Stimulated activated CD8-positive, alpha-beta memory T cell treated with anti-CD3 and anti-CD28 coated beads, Interleukin-2, amount 100 ng/mL, for 48 hours (primary cell): Measurements from ENCODE around the gene UBA1.

ENCODE experiments used
- DNase-seq, 2 donors: peaks; one replicate each; pipeline ENCODE4 v3.0.0-alpha.2; 2020; ENCODE audit warnings: low read depth in 2 of 2

UBA1 gene

DNA sequence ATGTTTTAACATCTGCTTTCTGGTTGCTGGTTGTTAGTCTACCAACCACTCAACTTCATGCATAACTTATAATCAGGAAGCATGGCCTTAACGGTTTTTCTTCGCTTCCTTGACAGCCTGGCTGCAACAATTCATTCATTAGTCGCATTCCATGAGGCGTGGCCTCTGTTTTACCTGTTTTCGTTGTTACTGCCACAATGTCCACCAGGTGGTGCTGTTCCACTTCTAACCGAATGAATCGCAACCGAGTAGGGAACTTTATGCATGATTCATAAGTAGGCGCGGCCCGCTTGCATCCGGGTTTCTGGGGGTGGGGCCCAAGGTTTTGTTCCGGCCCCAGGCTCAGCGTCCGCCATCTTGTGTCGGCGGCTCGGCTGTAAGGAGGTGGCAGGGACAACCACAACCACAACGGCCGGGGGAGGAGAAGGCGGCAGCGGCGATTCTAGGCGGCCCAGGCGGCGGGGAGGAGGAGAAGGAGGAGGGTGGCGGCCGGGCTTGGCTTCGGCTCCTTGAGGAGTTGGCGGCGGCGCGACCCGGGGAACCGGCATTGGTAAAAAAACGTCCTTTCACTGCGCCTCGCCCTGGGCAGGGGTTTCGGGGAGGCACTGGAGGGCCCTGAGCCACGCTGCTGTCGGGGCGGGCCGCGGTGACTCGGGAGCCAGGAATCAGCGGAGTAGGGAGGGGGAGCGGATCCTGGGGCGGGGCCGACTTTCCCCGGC is at the start of gene UBA1:
UBA1 (plus strand) TSS at position 355 of the 719 bp plus-strand sequence. CDS start 4,974 bp downstream, outside the sequence.
- DNase-seq: peak; percentile 78 to 92

DNA sequence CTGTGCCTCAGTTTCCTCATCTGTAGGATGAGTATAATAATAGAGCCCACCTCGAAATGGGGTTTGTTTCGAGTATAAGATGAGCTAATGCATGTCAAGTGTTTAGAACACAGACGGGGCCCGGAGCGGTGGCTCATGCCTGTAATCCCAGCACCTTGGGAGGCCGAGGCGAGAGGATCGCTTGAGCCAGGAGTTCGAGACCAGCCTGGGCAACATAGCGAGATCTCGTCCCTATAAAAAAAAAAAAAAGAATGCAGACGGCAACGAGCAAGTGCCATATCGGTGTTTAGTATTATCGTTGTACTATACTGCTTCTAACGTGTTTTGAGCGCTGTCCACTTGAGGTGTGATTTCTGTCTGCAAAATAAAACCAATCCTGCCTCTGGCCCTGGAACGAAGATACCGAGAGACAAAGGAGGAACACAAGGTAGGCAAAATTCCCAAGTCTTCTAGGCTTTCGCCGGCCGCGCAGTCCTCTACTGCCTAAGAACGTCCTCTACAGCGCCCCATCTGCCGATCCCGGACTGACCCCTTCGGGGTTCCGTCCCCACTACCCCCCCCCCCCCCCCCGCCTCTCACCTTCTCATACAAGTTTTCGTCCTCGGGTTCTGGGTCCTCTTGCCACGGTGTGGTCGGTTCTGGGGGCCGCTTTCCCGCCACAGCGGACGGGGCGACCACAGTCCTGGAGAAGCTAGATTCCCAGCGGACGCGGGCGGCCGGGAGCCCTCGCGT is 49.6 kb upstream of the UBA1 start:
- DNase-seq: peak in 1 of 2 donors; percentile 4

DNA sequence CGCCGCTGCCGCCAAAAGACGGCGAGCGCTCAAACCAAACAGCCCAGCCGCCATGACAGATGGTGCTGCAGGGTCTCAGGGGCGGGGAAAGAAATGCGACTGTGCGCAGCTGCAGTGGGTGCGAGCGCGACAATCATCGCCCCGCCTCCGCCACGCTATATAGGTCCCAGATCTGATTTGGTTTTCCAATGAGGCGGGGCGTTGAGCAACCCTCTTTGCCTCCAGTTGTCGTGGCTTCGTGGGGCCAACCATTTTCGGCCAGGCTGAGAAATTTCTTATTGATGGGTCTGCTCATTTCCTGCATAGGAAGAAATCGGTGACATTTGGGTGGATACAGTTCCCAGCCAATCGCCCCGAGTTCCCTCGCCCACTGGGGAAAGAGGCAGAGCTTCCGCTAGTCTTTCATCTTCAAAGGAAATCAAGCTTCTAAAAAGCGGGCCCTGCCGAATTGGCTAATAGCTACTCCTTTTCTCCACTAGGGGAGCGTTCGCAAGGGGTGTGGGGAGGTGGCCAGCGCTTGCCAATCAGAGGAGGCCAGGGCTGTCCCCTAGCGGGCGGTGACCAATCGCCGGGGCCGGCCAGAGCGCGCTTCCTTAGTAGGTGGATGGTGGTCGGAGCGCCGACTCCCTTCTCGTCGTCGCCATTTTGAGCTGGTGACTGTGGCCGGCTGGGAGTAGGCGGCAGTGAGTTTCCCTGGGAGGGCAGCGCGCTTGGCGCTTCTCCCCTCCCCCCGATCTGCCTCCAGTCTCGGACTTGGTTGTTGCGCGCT is 48.8 kb upstream of the UBA1 start, which contains the start of the genes NDUFB11 and RBM10:
NDUFB11 (minus strand) TSS at position 77 of the 769 bp plus-strand sequence; CDS start at position 54, 23 bp downstream.
RBM10 (plus strand) TSS at position 596 of the 769 bp plus-strand sequence. CDS start 2,261 bp downstream, outside the sequence.
- DNase-seq: peak; percentile 74 to 82

DNA sequence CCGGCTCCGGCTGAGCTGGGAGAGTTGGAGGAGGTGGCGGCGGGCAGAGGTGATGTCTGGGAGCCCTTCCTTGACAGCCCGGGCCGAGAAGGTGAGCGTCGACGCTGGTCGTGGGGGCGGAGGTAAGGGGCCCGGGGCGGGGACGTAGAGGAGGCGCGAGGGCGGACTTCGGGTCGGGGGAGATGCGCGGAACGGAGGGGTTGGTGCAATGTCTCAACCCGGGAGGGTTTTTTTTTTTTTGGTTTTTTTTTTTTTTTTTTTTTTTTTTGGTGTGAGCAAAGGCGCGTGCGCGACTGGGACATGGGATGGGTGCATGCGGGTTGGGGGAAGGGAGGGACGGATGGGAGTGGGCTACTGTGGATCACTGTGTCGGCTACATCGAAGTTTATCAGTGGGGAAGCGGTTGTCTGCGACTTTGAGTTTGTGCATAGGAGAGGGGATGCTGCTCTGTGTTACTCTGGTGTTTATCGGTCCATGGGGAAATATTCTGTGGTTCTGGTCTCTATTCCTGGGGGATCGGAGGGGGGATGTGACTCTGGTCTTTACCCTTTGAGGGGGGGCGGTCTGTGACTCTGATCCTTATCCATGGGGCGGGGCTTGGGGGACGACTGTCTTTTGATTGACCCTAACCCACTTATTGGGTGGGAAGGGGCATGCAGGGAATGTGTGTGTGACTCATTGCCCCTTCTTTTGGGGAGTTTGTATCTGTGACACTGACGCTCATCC is 48.1 kb upstream of the UBA1 start:
- DNase-seq: no peak

DNA sequence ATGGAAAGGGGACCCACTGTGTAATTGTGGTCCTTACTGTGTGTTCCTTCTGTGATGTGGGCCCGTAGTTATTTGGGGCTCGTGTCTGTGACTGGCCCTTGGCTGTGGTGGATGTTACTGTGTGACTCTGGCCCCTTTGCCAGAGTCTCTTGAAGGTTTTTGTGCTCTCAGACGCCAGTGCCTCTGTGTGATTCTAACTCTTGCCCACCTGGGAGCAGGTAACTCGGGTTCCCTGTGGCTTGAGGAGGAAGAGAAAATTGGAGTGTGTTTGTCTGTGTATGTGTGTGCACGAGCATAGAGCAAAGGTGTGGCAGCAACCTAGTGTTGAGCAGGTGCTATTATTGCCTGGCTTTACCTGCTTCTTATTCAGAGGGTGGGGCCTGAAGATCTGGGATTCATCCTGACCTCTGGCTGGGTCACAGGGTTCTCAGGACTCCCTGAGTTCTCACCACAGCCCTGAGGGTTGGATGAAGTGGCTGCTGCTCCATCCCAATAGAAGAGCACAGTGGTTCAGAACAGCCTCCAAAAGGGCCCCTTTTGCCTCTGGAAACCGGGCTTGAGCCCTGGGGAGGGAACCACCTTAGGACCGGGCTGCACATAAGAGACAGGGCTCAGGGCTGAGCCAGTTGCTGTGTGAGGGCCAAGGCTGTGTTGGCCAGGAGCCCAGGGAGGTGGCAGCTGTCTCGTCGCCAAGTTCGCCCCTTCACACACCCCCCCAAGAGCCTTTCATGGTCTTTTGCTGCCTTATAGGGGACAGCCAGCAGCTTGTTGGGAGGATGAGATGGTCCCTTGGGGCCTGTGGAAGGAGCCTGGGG is 47.3 kb upstream of the UBA1 start:
- DNase-seq: no peak

DNA sequence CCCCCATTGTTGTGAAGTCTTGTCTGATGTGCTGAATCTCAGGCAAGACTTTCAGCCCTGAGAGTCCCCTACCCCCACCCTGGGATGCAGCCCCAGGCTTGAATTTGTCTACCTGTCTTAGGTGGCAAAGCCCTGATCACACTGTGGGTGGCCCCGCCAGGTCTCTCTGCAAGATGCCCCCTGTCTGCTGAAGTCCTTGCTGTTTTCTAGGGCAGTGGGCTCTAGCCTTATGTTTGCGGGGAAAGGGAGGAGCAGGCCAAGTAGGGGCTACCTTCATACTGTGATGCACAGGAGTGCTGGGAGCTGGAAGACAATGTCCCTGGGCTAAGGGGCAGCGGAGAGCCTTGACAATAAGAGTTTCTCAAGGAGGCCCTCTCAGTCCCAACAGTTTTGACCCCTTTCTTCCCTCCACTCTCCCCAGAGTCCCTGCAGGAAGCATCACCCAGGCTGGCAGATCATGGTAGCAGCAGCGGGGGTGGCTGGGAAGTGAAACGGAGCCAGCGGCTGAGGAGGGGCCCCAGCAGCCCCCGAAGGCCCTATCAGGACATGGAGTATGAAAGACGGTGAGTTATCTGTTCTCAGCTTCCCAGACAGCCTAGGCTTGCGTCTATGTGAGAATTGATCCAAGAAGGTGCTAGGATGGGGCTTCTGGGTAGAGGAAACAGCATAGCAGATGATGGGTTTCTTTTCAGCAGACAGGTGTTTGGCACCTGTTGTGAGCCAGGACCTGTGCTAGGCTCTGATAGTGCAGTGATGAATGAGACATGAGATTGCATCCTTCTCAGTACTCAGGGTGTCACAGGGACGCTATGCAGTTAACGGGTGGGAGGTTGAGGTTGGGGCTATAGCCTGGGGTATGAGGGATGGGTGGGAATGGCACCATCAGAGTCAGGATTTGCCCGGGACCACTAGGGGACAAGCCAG is 46.4 kb upstream of the UBA1 start:
- no peak for DNase-seq

DNA sequence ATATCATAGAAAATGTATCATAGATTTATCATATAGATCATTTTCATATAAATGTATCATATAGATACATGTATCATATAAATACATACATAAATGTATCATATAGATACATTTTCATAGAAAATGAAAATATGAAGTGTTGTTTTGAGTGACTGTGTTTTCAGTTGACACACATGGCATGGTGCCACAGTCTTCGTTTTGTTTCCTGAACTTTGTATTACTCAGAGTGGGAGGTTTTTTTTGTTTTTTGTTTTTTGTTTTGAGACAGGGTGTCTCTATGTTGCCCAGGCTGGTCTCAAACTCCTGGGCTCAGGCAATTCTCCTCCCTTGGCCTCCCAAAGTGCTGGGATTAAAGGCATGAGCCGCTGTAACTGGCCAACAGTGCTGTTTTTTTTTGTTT is 44.7 kb upstream of the UBA1 start:
- DNase-seq: no peak

DNA sequence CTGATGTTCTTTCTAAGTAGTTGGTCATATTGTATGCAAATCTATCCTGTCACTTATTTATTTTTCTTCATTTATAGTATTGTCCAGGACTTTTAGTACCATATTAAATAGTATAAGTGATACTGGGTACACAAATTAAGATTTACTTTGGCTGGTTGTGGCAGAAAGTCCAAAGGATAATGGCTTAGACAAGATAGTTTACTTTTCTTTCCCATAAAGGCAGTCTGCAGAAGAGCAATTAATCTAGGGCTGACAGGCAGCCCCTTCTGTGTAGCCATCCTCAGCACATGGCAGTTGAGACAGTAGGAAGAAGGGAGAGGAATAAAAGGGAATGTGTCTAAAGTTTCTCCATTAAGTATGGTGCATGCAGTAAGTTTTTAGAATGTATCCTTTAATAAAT is 42.2 kb upstream of the UBA1 start:
- no peak for DNase-seq

DNA sequence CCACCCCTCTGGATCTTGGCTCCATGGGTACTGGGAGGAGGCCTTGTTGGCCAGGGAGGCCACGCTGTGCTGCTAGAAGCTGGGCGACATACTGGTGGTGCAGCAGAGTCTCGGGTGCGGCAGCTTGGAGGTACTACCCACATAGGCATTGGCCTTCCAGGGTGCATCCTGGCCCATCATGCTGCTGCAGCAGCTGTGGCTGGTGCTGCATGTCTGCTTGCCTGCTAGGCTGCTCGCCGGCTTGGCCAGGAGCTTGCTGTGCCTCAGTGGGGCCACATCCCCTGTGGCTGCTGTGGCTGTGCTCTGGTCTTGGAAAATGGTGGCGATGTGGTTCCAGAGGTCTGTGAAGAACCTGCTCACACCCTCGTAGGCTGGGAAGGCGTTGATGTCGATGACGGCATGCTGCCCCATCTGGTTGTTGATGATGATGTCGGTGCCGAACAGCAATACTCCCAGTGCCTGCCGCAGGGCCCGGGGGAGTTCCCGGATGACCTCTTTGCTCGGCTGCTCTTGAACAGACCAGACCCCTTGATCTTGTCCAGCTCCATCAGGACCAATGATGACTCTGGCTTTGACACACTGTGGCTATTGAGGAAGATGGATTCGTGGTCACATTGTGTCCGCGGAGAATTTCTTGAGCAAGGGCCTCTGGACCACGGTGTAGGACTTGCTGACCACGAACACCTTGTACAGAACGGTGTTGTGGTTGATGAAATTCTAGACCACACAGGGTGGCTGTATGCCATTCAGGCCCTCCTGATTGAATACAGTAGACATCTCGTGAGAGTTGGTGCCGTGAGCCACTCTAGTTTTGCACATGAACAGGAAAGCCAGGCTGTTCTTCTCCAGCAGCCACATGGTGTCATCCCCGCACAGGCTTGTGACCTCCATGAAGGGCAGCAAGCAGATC is 36.8 kb upstream of the UBA1 start:
- DNase-seq: no peak

DNA sequence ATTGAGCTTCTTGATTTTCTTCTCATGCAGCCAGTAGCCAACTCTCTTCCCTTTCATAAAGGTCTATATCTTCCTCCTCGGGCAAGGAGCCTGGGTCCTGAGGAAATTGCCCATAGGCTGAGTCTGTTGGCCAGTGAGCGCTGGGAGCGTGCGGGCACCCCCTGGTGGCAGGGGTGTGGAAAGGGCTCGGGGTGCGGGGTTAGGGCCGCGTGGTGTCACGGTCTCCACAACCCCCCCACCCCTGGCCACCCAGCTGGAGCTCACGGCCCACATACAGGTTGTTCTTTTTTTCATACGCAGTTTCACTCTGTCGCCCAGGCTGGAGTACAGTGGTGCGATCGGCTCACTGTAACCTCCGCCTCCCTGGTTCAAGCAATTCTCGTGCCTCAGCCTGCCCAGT is 35.5 kb upstream of the UBA1 start:
- no peak for DNase-seq

DNA sequence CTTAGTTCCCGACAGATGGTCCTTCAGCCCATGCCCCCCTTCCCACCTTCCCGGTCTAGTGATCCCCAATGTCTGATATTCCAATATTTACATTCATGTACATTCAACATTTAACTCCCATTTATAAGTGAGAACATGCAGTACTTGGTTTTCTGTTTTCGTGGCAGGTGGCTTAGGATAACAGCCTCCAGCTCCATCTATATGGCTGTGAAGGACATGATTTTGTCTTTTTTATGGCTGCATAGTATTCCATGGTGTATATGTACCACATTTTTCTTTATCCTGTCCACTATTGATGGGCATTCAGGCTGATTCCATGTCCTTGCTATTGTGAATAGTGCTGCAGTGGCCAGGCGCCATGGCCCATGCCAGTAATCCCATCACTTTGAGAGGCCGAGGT is 34.8 kb upstream of the UBA1 start:
- DNase-seq: no peak

DNA sequence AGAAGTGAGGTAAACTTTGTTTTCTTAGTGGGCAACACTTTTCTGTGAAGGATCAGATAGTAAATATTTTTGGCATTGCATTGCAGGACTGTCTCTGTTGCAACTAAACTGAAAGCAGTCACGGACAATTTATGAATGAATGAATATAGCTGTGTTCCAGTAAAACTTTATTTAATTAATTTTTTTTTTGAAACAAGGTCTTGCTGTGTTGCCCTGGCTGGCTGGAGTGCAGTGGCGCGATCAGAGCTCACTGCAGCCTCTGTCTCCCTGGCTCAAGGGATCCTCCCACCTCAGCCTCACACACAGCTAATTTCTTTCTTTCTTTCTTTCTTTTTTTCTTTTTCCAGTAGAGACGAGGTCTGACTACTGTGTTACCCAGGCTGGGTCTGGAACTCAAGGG is 32.8 kb upstream of the UBA1 start:
- no peak for DNase-seq

DNA sequence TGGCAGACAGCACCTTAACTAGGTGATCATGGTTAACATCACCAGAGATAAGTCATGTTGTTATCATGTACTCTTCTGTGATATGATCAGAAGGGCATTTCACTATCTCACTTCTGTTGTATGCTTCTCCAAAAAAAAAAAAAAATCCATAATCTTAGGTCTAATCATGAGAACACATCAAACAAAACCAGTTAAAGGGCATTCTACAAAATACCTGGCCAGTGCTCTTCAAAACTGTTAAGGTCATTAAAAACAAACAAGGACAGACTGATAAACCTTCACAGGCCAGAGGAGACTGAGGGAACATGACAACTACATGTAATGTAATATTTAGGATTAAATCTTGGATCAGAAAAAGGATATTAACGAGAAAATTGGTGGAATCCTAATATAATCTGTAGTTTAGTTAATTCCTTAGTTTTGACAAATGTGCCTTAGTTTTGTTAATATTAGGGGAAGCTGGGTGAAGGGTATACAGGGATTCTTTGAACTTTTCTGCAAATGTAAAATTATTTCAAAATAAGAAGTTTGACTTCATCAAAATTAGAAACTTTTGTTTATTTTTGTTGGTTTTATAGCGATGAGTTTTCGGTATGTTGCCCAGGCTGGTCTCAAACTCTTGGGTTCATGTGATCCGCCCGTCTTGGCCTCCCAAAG is 30.6 kb upstream of the UBA1 start:
- DNase-seq: no peak

DNA sequence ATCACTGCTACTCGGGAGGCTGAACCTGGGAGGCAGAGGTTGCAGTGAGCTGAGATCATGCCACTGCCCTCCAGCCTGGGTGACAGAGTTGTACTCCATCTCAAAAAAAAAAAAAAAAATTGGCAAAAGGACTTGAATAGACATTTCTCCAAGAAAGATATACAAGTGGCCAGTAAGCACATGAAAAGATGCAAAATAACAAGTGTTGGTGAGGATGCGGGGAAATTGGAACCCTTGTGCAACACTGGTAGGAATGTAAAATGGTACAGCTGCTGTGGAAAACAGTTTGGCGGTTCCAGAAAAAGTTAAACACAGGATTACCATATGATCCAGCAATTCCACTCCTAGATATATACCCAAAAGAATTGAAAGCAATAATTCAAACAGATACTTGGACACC is 29.2 kb upstream of the UBA1 start:
- DNase-seq: no peak

DNA sequence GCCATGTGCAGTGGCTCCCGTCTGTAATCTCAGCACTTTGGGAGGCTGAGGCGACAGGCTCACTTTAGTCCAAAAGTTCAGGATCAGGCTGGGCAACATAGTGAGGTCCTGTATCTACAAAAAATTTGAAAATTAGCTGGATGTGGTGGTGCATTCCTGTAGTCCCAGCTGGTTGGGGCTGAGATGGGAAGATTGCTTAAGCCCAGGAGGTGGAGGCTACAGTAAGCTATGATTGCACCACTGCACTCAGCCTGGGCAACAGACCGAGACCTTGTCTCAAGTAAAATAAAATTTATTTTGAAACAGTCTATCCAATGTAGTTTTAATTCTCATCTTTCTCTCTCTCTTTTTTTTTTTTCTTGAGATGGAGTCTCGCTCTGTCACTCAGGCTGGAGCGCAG is 27.5 kb upstream of the UBA1 start:
- DNase-seq: no peak

DNA sequence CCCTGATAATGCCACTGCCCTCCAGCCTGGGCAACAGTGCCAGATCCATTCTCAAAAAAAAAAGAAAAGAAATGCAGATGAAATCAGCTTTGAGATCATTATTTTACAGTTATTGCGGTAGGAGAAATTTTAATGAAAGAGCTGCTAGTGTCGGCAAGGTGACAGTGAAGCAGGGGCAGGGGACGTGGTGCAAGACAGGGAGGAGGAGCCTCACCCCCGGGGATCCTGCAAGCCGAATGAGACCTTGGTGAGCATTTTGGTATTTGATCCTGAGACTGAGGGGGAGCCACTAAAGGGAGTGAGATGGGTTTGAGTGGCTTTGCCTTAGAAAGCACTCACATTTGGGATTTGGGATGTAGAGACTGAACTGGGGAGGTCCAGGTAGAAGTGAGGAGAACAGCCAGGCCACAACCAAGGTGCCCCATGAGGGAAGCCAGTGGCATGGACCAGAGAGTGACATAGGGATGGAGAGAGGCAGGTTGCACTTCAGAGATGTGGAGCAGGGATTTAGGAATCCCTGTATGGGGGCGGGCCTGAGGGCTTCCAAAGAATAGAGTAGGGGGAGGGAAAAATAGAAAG is 25.0 kb upstream of the UBA1 start:
- no peak for DNase-seq

DNA sequence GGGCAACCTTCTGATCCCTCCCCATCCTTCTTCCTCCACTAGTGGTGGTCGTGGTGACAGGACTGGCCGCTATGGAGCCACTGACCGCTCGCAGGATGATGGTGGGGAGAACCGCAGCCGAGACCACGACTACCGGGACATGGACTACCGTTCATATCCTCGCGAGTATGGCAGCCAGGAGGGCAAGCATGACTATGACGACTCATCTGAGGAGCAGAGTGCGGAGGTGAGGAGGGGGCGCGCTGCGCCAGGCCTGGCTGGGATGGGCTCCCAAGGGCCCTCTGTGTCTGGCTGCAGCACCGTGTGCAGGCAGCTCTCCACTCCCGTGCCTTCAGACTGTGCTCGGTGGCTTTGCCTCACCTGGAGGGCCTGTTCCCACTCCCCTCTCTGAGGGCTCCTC is 24.4 kb upstream of the UBA1 start:
- no peak for DNase-seq
